GM12878 (cell line): ENCODE measurements around the gene MICB. TPM values are rescaled to one million over a fixed set of nuclear protein-coding genes. Genes with fewer than 3 reads are reported as not detected.

ENCODE experiments used
- E2F8 ChIP-seq: fragments of 450-650 bp; IDR thresholded peaks from 2 replicates; pipeline ENCODE4 v1.6.1; 2018; ENCODE audit warnings: mild to moderate bottlenecking, low read depth, moderate library complexity; ENCODE audit not compliant: partially characterized antibody
- EP300 ChIP-seq, 2 experiments: fragments of 150-350 bp in 1 of 2; IDR thresholded peaks; 2 replicates each; pipeline ENCODE4 v1.6.1; 2011 to 2012; ENCODE audit warnings: low read depth in 2 of 2, low read length in 2 of 2, borderline replicate concordance in 1 of 2, improper control_type of control experiment in 1 of 2, inconsistent platforms in 1 of 2; ENCODE audit not compliant: control insufficient read depth in 1 of 2
- FOXK2 ChIP-seq: fragments of 450-650 bp; IDR thresholded peaks from 2 replicates; pipeline ENCODE4 v1.6.1; 2017; ENCODE audit warnings: mild to moderate bottlenecking, moderate library complexity
- MAX ChIP-seq: IDR thresholded peaks from 2 replicates; pipeline ENCODE4 v1.6.1; 2012; ENCODE audit warnings: low read depth, low read length, improper control_type of control experiment
- MXI1 ChIP-seq: fragments of 150-350 bp; IDR thresholded peaks from 2 replicates; pipeline ENCODE4 v1.6.1; 2011; ENCODE audit warnings: low read depth, mild to moderate bottlenecking, inconsistent platforms, low read length, improper control_type of control experiment
- PBX3 ChIP-seq: IDR thresholded peaks from 2 replicates; pipeline ENCODE4 v1.6.1; 2011; ENCODE audit warnings: mild to moderate bottlenecking, low read depth, low read length, moderate library complexity; ENCODE audit not compliant: insufficient replicate concordance
- POLR2AphosphoS5 ChIP-seq: IDR thresholded peaks from 2 replicates; pipeline ENCODE4 v1.6.1; 2011; ENCODE audit warnings: mild to moderate bottlenecking, low read length, inconsistent platforms
- RELA ChIP-seq: fragments of 450-650 bp; IDR thresholded peaks from 2 replicates; pipeline ENCODE4 v1.8.0; 2014; ENCODE audit warnings: borderline replicate concordance; ENCODE audit not compliant: partially characterized antibody
- SIN3A ChIP-seq: IDR thresholded peaks from 2 replicates; pipeline ENCODE4 v1.6.1; 2012; ENCODE audit warnings: low read depth, low read length, improper control_type of control experiment
- SIX5 ChIP-seq: IDR thresholded peaks from 2 replicates; pipeline ENCODE4 v1.6.1; 2011; ENCODE audit warnings: mild to moderate bottlenecking, low read depth, low read length, moderate library complexity; ENCODE audit not compliant: severe bottlenecking
- SMAD5 ChIP-seq: IDR thresholded peaks from 2 replicates; pipeline ENCODE4 v1.6.1; 2016; ENCODE audit warnings: antibody characterized with exemption, low read depth
- SMC3 ChIP-seq: IDR thresholded peaks from 2 replicates; pipeline ENCODE4 v1.6.1; 2011; ENCODE audit warnings: low read length, improper control_type of control experiment, borderline replicate concordance
- SRF ChIP-seq, 2 experiments: IDR thresholded peaks; 2 replicates each; pipeline ENCODE4 v1.6.1; 2011; ENCODE audit warnings: low read depth in 2 of 2, low read length in 2 of 2, mild to moderate bottlenecking in 1 of 2, moderate library complexity in 1 of 2
- SUPT20H ChIP-seq: IDR thresholded peaks from 2 replicates; pipeline ENCODE4 v1.6.1; 2011; ENCODE audit warnings: low read depth, mild to moderate bottlenecking, low read length, moderate library complexity, borderline replicate concordance; ENCODE audit not compliant: control insufficient read depth
- TBL1XR1 ChIP-seq: IDR thresholded peaks from 2 replicates; pipeline ENCODE4 v1.6.1; 2012; ENCODE audit warnings: low read depth, low read length, improper control_type of control experiment
- YY1 ChIP-seq: IDR thresholded peaks from 2 replicates; pipeline ENCODE4 v1.6.1; 2011; ENCODE audit warnings: low read depth, mild to moderate bottlenecking, low read length
- ZBTB33 ChIP-seq: fragments of 450-650 bp; IDR thresholded peaks from 2 replicates; pipeline ENCODE4 v1.6.1; 2017; ENCODE audit warnings: mild to moderate bottlenecking
- ZNF592 ChIP-seq: fragments of 450-650 bp; IDR thresholded peaks from 2 replicates; pipeline ENCODE4 v1.6.1; 2017; ENCODE audit warnings: mild to moderate bottlenecking, moderate library complexity
- ZSCAN29 ChIP-seq: fragments of 450-650 bp; IDR thresholded peaks from 2 replicates; pipeline ENCODE4 v1.6.1; 2017; ENCODE audit warnings: mild to moderate bottlenecking, moderate library complexity
- polyA plus RNA-seq, 11 experiments: library from polyadenylated mRNA; depleted of rRNA in 4 of 11; unstranded in 6 of 11; stranded (reverse) in 5 of 11; fragments of >200 nt; fragmentation: Nextera tagmentation in 4 of 11; fragmentation: Illumina TruSeq in 1 of 11; extraction: Ambion mirVana in 4 of 11; extraction: Trizol in 1 of 11; gene quantifications; 1 replicate in 1 of 11; 2 replicates in 10 of 11; pipeline versions ENCODE4 v1.2.1 to v1.2.3, GENCODE V29; 2011 to 2016; ENCODE audit warnings: inconsistent platforms in 2 of 11, missing spikeins in 2 of 11, low read depth in 1 of 11
- total RNA-seq, 4 experiments: library from RNA; depleted of rRNA in 3 of 4; stranded (reverse); fragments of >200 nt in 3 of 4; fragmentation: Illumina TruSeq in 1 of 4; extraction: Trizol in 1 of 4; gene quantifications; 2 replicates each; pipeline versions ENCODE4 v1.2.1 to v1.2.3, GENCODE V29; 2013 to 2021

Gene MICB
- total and polyA plus RNA-seq, 10 of the 15 experiments (the other 5 are each of a cell fraction or from before 2014, with no cell fraction given): 9.0 to 37.1 (median 17.8) TPM

GRCh38 chr6:31493875-31494694 lies 3.9 kb upstream of the MICB start (continued):
- TF ChIP-seq SMC3 (peak; percentile 42; the same call in 1 of the 2 replicates), SIX5 (no peak), ZNF592 (no peak), E2F8 (no peak), FOXK2 (no peak), YY1 (peak; percentile 71), MXI1 (no peak), TBL1XR1 (no peak), ZBTB33 (no peak), SRF (IDR thresholded peaks at IDR 0.05; ENCODE audit: low read depth in 2 of 2, low read length in 2 of 2) (no peak), SIN3A (no peak), SUPT20H (no peak), EP300 (IDR thresholded peaks at IDR 0.05; ENCODE audit: borderline replicate concordance in 1 of 2, control insufficient read depth in 1 of 2, low read depth in 2 of 2, low read length in 2 of 2) (no peak), ZSCAN29 (no peak), SMAD5 (no peak), RELA (no peak), PBX3 (no peak), POLR2AphosphoS5 (no peak), MAX (no peak)
